ENCODE results near the gene KCNJ14. TPM values are rescaled to one million over a fixed set of nuclear protein-coding genes. Genes with fewer than 3 reads are reported as not detected.

Gene KCNJ14
- total and polyA plus RNA-seq, 7 experiments from 2014 or later: 0.05 to 3.9 (median 2.1) TPM

DNA sequence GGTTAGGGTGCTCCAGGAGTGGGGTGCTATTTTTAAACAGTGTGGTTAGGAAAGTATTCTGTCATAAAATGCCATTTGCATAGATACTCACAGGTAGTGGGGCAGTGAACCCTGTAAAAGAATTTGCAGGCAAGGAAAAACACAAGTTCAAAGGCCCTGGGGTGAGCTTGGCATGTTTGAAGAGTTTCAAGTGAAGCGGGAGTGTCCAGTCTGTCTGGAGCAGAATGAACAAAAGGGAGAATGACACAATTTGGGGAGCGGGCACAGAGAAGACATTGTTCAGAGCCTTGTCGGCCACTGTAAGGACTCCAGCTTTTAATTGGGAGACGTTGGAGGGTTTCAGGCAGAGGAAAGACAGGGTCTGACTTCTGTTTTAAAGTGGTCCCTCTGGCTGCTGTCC is 6.8 kb upstream of the KCNJ14 start:
- DNase-seq (no peak), ATAC-seq (no peak)
- Histone ChIP-seq H3K27ac (ENCODE audit: low read depth, low read length) (no peak overlapping the region), H3K36me3 (ENCODE audit: control insufficient read depth in 2 of 3, insufficient read depth in 3 of 3, low read length in 3 of 3) (peaks cover 13 to 67% (median 26%) of the 10 kb centered on the region in 3 experiments), H3K4me1 (ENCODE audit: control insufficient read depth in 2 of 2, insufficient read depth in 2 of 2, low read length in 2 of 2) (peaks cover 20 to 22% of the 10 kb centered on the region in 2 donors), H3K4me3 (ENCODE audit: low read length) (no peak overlapping the region), H3K9me3 (ENCODE audit: control insufficient read depth in 2 of 3, low read length in 3 of 3) (no peaks in the 10 kb centered on the region), H3K27me3 (ENCODE audit: control insufficient read depth in 2 of 2, insufficient read depth in 2 of 2, low read length in 2 of 2) (no peaks in the 10 kb centered on the region)
- peaks cover 19 to 44% (median 34%) of the 10 kb centered on the region in 7 donors for H3K4me1 Mint-ChIP-seq
- H3K27ac Mint-ChIP-seq: no peak overlapping the region
- H3K27me3 Mint-ChIP-seq: peaks cover 0 to 18% (median 11%) of the 10 kb centered on the region in 5 donors
- no peaks in the 10 kb centered on the region for H3K9me3 Mint-ChIP-seq
- CTCF ChIA-PET: no interaction called here
- peaks cover 8 to 27% (median 18%) of the 10 kb centered on the region in 5 donors for H3K36me3 Mint-ChIP-seq
- H3K4me3 Mint-ChIP-seq: peak overlapping the region in 2 of 10 donors; percentile 32 to 52
- POLR2A ChIA-PET: no interaction called here
- intact Hi-C loops (cut with micrococcal nuclease): loop anchor here in 1 of 2 donors (5.0 kb wide), 1 partner anchor 34 kb away; no protein-coding TSS in a partner anchor

DNA sequence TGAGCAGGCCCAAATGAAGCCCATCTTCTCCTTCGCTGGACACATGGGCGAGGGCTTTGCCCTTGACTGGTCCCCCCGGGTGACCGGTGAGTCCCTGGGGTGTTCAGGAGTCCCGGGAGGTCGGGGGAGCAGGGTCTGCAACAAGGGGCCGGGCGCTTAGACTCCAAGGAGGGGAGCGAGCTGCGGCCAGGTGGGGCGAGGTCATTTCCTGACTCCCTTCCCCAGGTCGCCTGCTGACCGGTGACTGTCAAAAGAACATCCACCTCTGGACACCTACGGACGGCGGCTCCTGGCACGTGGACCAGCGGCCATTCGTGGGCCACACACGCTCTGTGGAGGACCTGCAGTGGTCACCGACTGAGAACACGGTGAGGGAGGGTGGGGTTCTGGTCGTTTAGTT is 4.9 kb upstream of the KCNJ14 start:
- H3K27me3 ChIP-seq (ENCODE audit: control insufficient read depth in 2 of 2, insufficient read depth in 2 of 2, low read length in 2 of 2): no peaks in the 10 kb centered on the region
- ATAC-seq: no peak
- Mint-ChIP-seq H3K36me3 (peaks cover 12 to 34% (median 18%) of the 10 kb centered on the region in 5 donors), H3K9me3 (no peaks in the 10 kb centered on the region), H3K27me3 (peaks cover 0 to 5% (median 0%) of the 10 kb centered on the region in 5 donors), H3K4me1 (peaks cover 17 to 37% (median 25%) of the 10 kb centered on the region in 7 donors), H3K4me3 (no peak overlapping the region), H3K27ac (no peak overlapping the region)
- peaks cover 6% of the 10 kb centered on the region in 2 donors for H3K4me1 ChIP-seq (ENCODE audit: control insufficient read depth in 2 of 2, insufficient read depth in 2 of 2, low read length in 2 of 2)
- DNase-seq: no peak
- no peak overlapping the region for H3K27ac ChIP-seq (ENCODE audit: low read depth, low read length)
- intact Hi-C loops (cut with micrococcal nuclease): no loop called here
- no peaks in the 10 kb centered on the region for H3K9me3 ChIP-seq (ENCODE audit: control insufficient read depth in 2 of 3, low read length in 3 of 3)
- ChIA-PET CTCF (no interaction called here), POLR2A (no interaction called here)
- H3K36me3 ChIP-seq (ENCODE audit: control insufficient read depth in 2 of 3, insufficient read depth in 3 of 3, low read length in 3 of 3): peaks cover 13 to 84% (median 26%) of the 10 kb centered on the region in 3 experiments
- H3K4me3 ChIP-seq (ENCODE audit: low read length): no peak overlapping the region

DNA sequence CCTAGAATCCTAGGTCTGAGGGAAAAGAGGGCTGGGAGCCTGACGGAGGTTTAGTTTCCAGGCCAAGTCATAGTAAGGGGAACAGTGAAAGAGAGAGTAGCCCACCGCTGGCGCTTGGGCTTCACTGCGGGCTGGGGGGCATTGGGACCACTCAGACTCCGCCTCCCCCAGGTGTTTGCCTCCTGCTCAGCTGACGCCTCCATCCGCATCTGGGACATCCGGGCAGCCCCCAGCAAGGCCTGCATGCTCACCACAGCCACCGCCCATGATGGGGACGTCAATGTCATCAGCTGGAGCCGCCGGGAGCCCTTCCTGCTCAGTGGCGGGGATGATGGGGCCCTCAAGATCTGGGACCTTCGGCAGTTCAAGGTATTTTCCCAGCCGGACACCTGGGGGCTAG is 4.5 kb upstream of the KCNJ14 start:
- ChIA-PET CTCF (interaction anchor here (0.6 kb wide), 1 partner anchor 63 kb away, joined by 3 read pairs; no protein-coding TSS in a partner anchor), POLR2A (no interaction called here)
- Histone ChIP-seq H3K27me3 (ENCODE audit: control insufficient read depth in 2 of 2, insufficient read depth in 2 of 2, low read length in 2 of 2) (no peaks in the 10 kb centered on the region), H3K4me3 (ENCODE audit: low read length) (no peak overlapping the region), H3K27ac (ENCODE audit: low read depth, low read length) (no peak overlapping the region), H3K36me3 (ENCODE audit: control insufficient read depth in 2 of 3, insufficient read depth in 3 of 3, low read length in 3 of 3) (peaks cover 13 to 87% (median 26%) of the 10 kb centered on the region in 3 experiments), H3K4me1 (ENCODE audit: control insufficient read depth in 2 of 2, insufficient read depth in 2 of 2, low read length in 2 of 2) (peaks cover 6% of the 10 kb centered on the region in 2 donors), H3K9me3 (ENCODE audit: control insufficient read depth in 2 of 3, low read length in 3 of 3) (no peaks in the 10 kb centered on the region)
- Mint-ChIP-seq H3K36me3 (peaks cover 12 to 34% (median 16%) of the 10 kb centered on the region in 5 donors), H3K4me3 (no peak overlapping the region), H3K9me3 (no peaks in the 10 kb centered on the region), H3K27ac (no peak overlapping the region), H3K27me3 (peaks cover 0 to under 1% (median 0%) of the 10 kb centered on the region in 5 donors), H3K4me1 (peaks cover 17 to 34% (median 22%) of the 10 kb centered on the region in 7 donors)
- DNase-seq: no peak
- no peak for ATAC-seq
- intact Hi-C loops (cut with micrococcal nuclease): no loop called here

DNA sequence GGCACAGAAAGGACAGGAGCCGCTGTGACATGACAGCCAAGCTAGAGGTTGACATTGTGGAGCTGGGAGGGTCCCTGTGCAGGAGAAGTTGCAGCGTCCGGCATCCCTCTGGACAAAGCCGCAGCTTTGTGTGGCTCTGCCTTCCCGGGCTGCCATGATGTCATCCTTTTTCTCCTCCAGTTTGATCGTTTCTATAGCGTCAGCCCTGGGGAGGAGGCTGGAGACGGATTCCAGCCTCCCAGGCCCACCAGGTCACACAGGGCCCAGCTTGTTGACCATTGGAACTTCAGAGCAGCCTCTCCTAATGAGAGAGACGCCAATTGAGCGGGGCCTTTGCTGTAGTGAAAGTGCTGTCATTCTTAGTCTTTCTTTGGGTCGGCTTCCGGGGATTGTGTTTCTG is 3.8 kb upstream of the KCNJ14 start:
- H3K36me3 ChIP-seq (ENCODE audit: control insufficient read depth in 2 of 3, insufficient read depth in 3 of 3, low read length in 3 of 3): peaks cover 13 to 92% (median 26%) of the 10 kb centered on the region in 3 experiments
- no peaks in the 10 kb centered on the region for H3K27me3 Mint-ChIP-seq
- ChIA-PET POLR2A (no interaction called here), CTCF (interaction anchor here (0.6 kb wide), 1 partner anchor 368 kb away, joined by 4 read pairs; no protein-coding TSS in a partner anchor)
- no peak overlapping the region for H3K27ac ChIP-seq (ENCODE audit: low read depth, low read length)
- peaks cover 12 to 34% (median 16%) of the 10 kb centered on the region in 5 donors for H3K36me3 Mint-ChIP-seq
- DNase-seq: no peak
- H3K4me1 ChIP-seq (ENCODE audit: control insufficient read depth in 2 of 2, insufficient read depth in 2 of 2, low read length in 2 of 2): peaks cover under 1 to 1% of the 10 kb centered on the region in 2 donors
- H3K4me3 ChIP-seq (ENCODE audit: low read length): no peak overlapping the region
- peaks cover 17 to 27% (median 19%) of the 10 kb centered on the region in 7 donors for H3K4me1 Mint-ChIP-seq
- H3K9me3 ChIP-seq (ENCODE audit: control insufficient read depth in 2 of 3, low read length in 3 of 3): no peaks in the 10 kb centered on the region
- no peaks in the 10 kb centered on the region for H3K9me3 Mint-ChIP-seq
- no peak for ATAC-seq
- no peak overlapping the region for H3K27ac Mint-ChIP-seq
- intact Hi-C loops (cut with micrococcal nuclease): no loop called here
- H3K27me3 ChIP-seq (ENCODE audit: control insufficient read depth in 2 of 2, insufficient read depth in 2 of 2, low read length in 2 of 2): no peaks in the 10 kb centered on the region
- no peak overlapping the region for H3K4me3 Mint-ChIP-seq

DNA sequence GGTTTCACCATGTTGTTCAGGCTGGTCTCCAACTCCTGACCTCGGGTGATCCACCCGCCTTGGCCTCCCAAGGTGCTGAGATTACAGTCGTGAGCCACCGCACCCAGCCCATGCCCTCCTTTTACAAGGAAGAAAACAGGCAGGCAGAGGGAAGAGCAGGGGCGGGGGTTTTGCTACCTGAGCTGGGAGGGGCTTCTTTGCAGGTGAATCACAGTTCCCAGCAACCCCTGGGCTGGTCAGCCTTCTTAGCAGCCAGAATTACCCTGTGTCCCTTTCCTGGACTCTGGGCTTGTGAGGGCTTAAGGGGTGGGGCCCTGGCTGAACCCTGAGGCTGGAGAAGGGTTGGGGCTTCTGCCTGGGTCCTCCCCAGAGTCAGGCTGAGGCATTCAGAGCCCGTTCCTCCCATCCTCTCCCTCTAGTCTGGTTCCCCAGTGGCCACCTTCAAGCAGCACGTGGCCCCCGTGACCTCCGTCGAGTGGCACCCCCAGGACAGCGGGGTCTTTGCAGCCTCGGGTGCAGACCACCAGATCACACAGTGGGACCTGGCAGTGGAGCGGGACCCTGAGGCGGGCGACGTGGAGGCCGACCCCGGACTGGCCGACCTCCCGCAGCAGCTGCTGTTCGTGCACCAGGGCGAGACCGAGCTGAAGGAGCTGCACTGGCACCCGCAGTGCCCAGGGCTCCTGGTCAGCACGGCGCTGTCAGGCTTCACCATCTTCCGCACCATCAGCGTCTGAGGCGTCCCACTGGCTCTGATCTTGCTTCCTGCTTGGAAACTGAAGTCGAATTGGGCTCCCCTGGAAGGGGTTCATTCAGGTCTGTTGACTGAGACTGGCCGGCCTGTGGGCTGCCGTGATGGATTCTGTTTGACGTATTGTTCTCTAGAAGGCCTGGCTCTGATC is 2.8 kb upstream of the KCNJ14 start:
- no peak overlapping the region for H3K27ac Mint-ChIP-seq
- H3K4me1 Mint-ChIP-seq: peaks cover 16 to 23% (median 17%) of the 10 kb centered on the region in 7 donors
- ChIA-PET POLR2A (no interaction called here), CTCF (no interaction called here)
- H3K36me3 ChIP-seq (ENCODE audit: control insufficient read depth in 2 of 3, insufficient read depth in 3 of 3, low read length in 3 of 3): peaks cover 9 to 91% (median 23%) of the 10 kb centered on the region in 3 experiments
- H3K4me1 ChIP-seq (ENCODE audit: control insufficient read depth in 2 of 2, insufficient read depth in 2 of 2, low read length in 2 of 2): no peaks in the 10 kb centered on the region
- no peaks in the 10 kb centered on the region for H3K9me3 Mint-ChIP-seq
- no peaks in the 10 kb centered on the region for H3K9me3 ChIP-seq (ENCODE audit: control insufficient read depth in 2 of 3, low read length in 3 of 3)
- H3K27ac ChIP-seq (ENCODE audit: low read depth, low read length): no peak overlapping the region
- no peak overlapping the region for H3K4me3 ChIP-seq (ENCODE audit: low read length)
- intact Hi-C loops (cut with micrococcal nuclease): no loop called here
- DNase-seq (no peak), ATAC-seq (no peak)
- H3K27me3 ChIP-seq (ENCODE audit: control insufficient read depth in 2 of 2, insufficient read depth in 2 of 2, low read length in 2 of 2): no peaks in the 10 kb centered on the region
- H3K36me3 Mint-ChIP-seq: peaks cover 12 to 31% (median 15%) of the 10 kb centered on the region in 5 donors
- H3K27me3 Mint-ChIP-seq: no peaks in the 10 kb centered on the region
- H3K4me3 Mint-ChIP-seq: no peak overlapping the region

DNA sequence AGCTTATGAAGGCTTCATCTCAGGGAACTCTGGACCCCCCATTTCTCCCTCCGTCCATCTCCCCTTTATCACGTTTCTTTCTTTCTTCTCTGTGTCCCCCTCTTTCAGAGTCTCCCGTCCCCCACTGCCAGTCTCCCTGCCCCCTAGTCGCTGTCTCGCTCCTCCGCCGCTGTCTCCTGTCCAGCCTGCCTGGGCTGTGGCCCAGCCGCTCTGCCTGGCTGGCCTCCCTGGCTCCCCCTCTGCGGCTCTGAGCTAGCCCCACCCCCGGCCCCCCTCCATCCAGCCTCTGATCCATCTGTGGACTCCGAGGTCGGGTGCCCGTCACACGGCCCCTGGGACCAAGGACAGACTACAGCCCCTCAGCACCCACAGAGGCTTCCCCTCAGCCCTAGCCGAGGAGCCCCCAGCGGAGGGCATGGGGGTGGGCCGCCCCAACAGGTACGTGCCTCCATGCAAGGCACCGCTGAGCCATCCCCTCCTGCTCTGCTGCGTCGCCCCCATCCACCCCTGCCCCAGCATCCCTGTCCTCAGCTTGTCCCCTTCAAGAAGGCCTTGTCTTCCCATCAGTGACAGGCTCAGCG is 1.1 kb upstream of the KCNJ14 start:
- H3K27ac ChIP-seq (ENCODE audit: low read depth, low read length): no peak overlapping the region
- H3K9me3 ChIP-seq (ENCODE audit: control insufficient read depth in 2 of 3, low read length in 3 of 3): no peaks in the 10 kb centered on the region
- POLR2A ChIA-PET: no interaction called here
- H3K4me3 ChIP-seq (ENCODE audit: low read length): no peak overlapping the region
- Mint-ChIP-seq H3K4me1 (peaks cover 4 to 11% (median 7%) of the 10 kb centered on the region in 7 donors), H3K36me3 (peaks cover 4 to 18% (median 6%) of the 10 kb centered on the region in 5 donors), H3K27ac (peak overlapping the region in 1 of 9 donors; percentile 46), H3K9me3 (no peaks in the 10 kb centered on the region), H3K27me3 (no peaks in the 10 kb centered on the region), H3K4me3 (no peak overlapping the region)
- H3K4me1 ChIP-seq (ENCODE audit: control insufficient read depth in 2 of 2, insufficient read depth in 2 of 2, low read length in 2 of 2): no peaks in the 10 kb centered on the region
- DNase-seq: no peak
- ATAC-seq: no peak
- peaks cover 7 to 75% (median 14%) of the 10 kb centered on the region in 3 experiments for H3K36me3 ChIP-seq (ENCODE audit: control insufficient read depth in 2 of 3, insufficient read depth in 3 of 3, low read length in 3 of 3)
- CTCF ChIA-PET: no interaction called here
- intact Hi-C loops (cut with micrococcal nuclease): no loop called here
- H3K27me3 ChIP-seq (ENCODE audit: control insufficient read depth in 2 of 2, insufficient read depth in 2 of 2, low read length in 2 of 2): no peaks in the 10 kb centered on the region
